Measurements from ENCODE around the gene SART1.
"Not testable (repeated sequence)": the region's sequence is repeated elsewhere in the genome, so short reads cannot be mapped to it uniquely, and the experiment has no call there.

SART1 gene

GRCh38 chr11:65988791-65989592 lies 27.5 kb downstream of the SART1 start:
- peak; percentile 93 for DNase-seq (ENCODE audit: low spot score)

- DNase-seq (ENCODE audit: low spot score): no peak
Measured at GRCh38 chr11:65992056-65992455, 30.5 kb downstream of the SART1 start.

GRCh38 chr11:65997286-65997685 lies 35.8 kb downstream of the SART1 start:
- DNase-seq (ENCODE audit: low spot score): no peak

GRCh38 chr11:66001942-66002647 lies 40.6 kb downstream of the SART1 start, which contains the start of the genes BANF1 and EIF1AD:
Gene BANF1 (plus strand): TSS chr11:66002503. CDS start chr11:66003251, 748 bp downstream.
Gene EIF1AD (minus strand): TSS chr11:66002157. CDS start chr11:66000389, 1,768 bp downstream.
- DNase-seq (ENCODE audit: low spot score): peak; percentile 97

GRCh38 chr11:66002648-66003225 lies 41.2 kb downstream of the SART1 start:
- peak; percentile 38 for DNase-seq (ENCODE audit: low spot score)

GRCh38 chr11:66003291-66003690 lies 41.8 kb downstream of the SART1 start:
- no peak for DNase-seq (ENCODE audit: low spot score)

- DNase-seq (ENCODE audit: low spot score): no peak
Measured at GRCh38 chr11:66004186-66004585, 42.7 kb downstream of the SART1 start.

GRCh38 chr11:66006134-66006890 lies 44.8 kb downstream of the SART1 start:
- no peak for DNase-seq (ENCODE audit: low spot score)

GRCh38 chr11:66006891-66007176 lies 45.3 kb downstream of the SART1 start:
- no peak for DNase-seq (ENCODE audit: low spot score)

GRCh38 chr11:66007201-66007634 lies 45.7 kb downstream of the SART1 start:
- no peak for DNase-seq (ENCODE audit: low spot score)

GRCh38 chr11:66008095-66008467 lies 46.5 kb downstream of the SART1 start:
- DNase-seq (ENCODE audit: low spot score): no peak

GRCh38 chr11:66008468-66009101 lies 47.1 kb downstream of the SART1 start:
- no peak for DNase-seq (ENCODE audit: low spot score)

GRCh38 chr11:66010036-66010435 lies 48.5 kb downstream of the SART1 start:
- not testable (repeated sequence) for DNase-seq (ENCODE audit: low spot score)

- peak; percentile 68 for DNase-seq (ENCODE audit: low spot score)
Measured at GRCh38 chr11:66011239-66011784, 49.8 kb downstream of the SART1 start.

GRCh38 chr11:66011785-66012303 lies 50.3 kb downstream of the SART1 start, which contains the start of gene CST6:
Gene CST6 (plus strand): TSS chr11:66012008. CDS start chr11:66012045, 37 bp downstream.
- no peak for DNase-seq (ENCODE audit: low spot score)

- DNase-seq (ENCODE audit: low spot score): no peak
Measured at GRCh38 chr11:66012371-66012945, 50.9 kb downstream of the SART1 start.

- DNase-seq (ENCODE audit: low spot score): no peak
Measured at GRCh38 chr11:66012946-66013761, 51.6 kb downstream of the SART1 start.

GRCh38 chr11:66013762-66014100 lies 52.2 kb downstream of the SART1 start:
- no peak for DNase-seq (ENCODE audit: low spot score)

GRCh38 chr11:66014804-66015453 lies 53.4 kb downstream of the SART1 start:
- no peak for DNase-seq (ENCODE audit: low spot score)

Data from SW480 (cell line).